HepG2 (cell line): ENCODE data around the gene ATG9A. TPM values are rescaled to one million over a fixed set of nuclear protein-coding genes. Genes with fewer than 3 reads are reported as not detected.

Experiments used
- CBX2 ChIP-seq, 2 experiments: fragments of 200-600 bp in 1 of 2; sonication (generic); formaldehyde crosslinking in 1 of 2; IDR thresholded peaks; 2 replicates each; pipeline versions ENCODE4 v1.7.0 to v1.8.1; 2018 to 2022; ENCODE audit warnings: low read depth in 2 of 2, low read length in 1 of 2, mild to moderate bottlenecking in 1 of 2, missing genetic modification reagents in 1 of 2
- DBP ChIP-seq: sonication (generic); formaldehyde crosslinking; IDR thresholded peaks from 2 replicates; pipeline ENCODE4 v1.4.0; 2020; ENCODE audit warnings: missing genetic modification reagents; ENCODE audit errors: not compliant biosample characterization
- ETV6 ChIP-seq: sonication (generic); formaldehyde crosslinking; conservative IDR thresholded peaks from 2 replicates; pipeline ENCODE4 v1.4.0; 2020; ENCODE audit warnings: missing genetic modification reagents
- FOSL2 ChIP-seq: sonication (generic); formaldehyde crosslinking; IDR thresholded peaks from 2 replicates; pipeline ENCODE4 v1.4.0; 2020; ENCODE audit warnings: missing genetic modification reagents
- FOXP4 ChIP-seq: sonication (generic); formaldehyde crosslinking; IDR thresholded peaks from 2 replicates; pipeline ENCODE4 v1.4.0; 2020; ENCODE audit warnings: missing genetic modification reagents
- GATAD2A ChIP-seq: IDR thresholded peaks from 2 replicates; pipeline ENCODE4 v1.6.1; 2016
- IRF1 ChIP-seq: sonication (generic); formaldehyde crosslinking; IDR thresholded peaks from 2 replicates; pipeline ENCODE4 v1.4.0; 2020; ENCODE audit warnings: low read depth, mild to moderate bottlenecking, missing genetic modification reagents
- MEIS1 ChIP-seq: sonication (generic); formaldehyde crosslinking; IDR thresholded peaks from 2 replicates; pipeline ENCODE4 v1.9.0; 2021; ENCODE audit warnings: mild to moderate bottlenecking, missing genetic modification reagents, moderate library complexity, borderline replicate concordance
- PHF5A ChIP-seq: IDR thresholded peaks from one replicate; pipeline ENCODE4 v1.6.1; 2018; ENCODE audit warnings: low read depth, missing genetic modification reagents; ENCODE audit not compliant: unreplicated experiment
- SMAD1 ChIP-seq: sonication (generic); formaldehyde crosslinking; IDR thresholded peaks from 2 replicates; pipeline ENCODE4 v1.4.0; 2020; ENCODE audit warnings: missing genetic modification reagents, low read depth, mild to moderate bottlenecking, borderline replicate concordance
- TFE3 ChIP-seq: IDR thresholded peaks from 2 replicates; pipeline ENCODE4 v1.6.1; 2016
- ZNF292 ChIP-seq: sonication (generic); formaldehyde crosslinking; IDR thresholded peaks from 2 replicates; pipeline ENCODE4 v1.8.1; 2022; ENCODE audit warnings: mild to moderate bottlenecking, low read depth, missing genetic modification reagents, borderline replicate concordance
- ZNF460 ChIP-seq: sonication (generic); formaldehyde crosslinking; IDR thresholded peaks from 2 replicates; pipeline ENCODE4 v1.5.1; 2020; ENCODE audit warnings: missing genetic modification reagents, mild to moderate bottlenecking, borderline replicate concordance
- ZNF513 ChIP-seq: sonication (generic); formaldehyde crosslinking; conservative IDR thresholded peaks from 2 replicates; pipeline ENCODE4 v1.5.0; 2020; ENCODE audit warnings: missing genetic modification reagents
- ZNF567 ChIP-seq: sonication (generic); formaldehyde crosslinking; IDR thresholded peaks from 2 replicates; pipeline ENCODE4 v1.8.1; 2023; ENCODE audit warnings: mild to moderate bottlenecking, missing genetic modification reagents, borderline replicate concordance
- ZNF614 ChIP-seq: IDR thresholded peaks from 2 replicates; pipeline ENCODE4 v1.6.1; 2018; ENCODE audit warnings: missing biosample characterization, missing genetic modification reagents, inconsistent platforms, borderline replicate concordance
- ZNF672 ChIP-seq: sonication (generic); formaldehyde crosslinking; IDR thresholded peaks from 2 replicates; pipeline ENCODE4 v1.8.1; 2022; ENCODE audit warnings: missing genetic modification reagents
- ZNF678 ChIP-seq: sonication (generic); formaldehyde crosslinking; IDR thresholded peaks from 2 replicates; pipeline ENCODE4 v1.4.0; 2020; ENCODE audit warnings: mild to moderate bottlenecking, missing genetic modification reagents
- ZNF784 ChIP-seq: sonication (generic); formaldehyde crosslinking; IDR thresholded peaks from 2 replicates; pipeline ENCODE4 v1.5.1; 2020; ENCODE audit warnings: missing genetic modification reagents, mild to moderate bottlenecking, borderline replicate concordance
- ZNF83 ChIP-seq: sonication (generic); formaldehyde crosslinking; IDR thresholded peaks from 2 replicates; pipeline ENCODE4 v1.4.0; 2020; ENCODE audit warnings: missing genetic modification reagents, mild to moderate bottlenecking, borderline replicate concordance
- polyA plus RNA-seq, 8 experiments: library from polyadenylated mRNA; depleted of rRNA in 3 of 8; stranded (reverse) in 7 of 8; unstranded in 1 of 8; fragments of >200 nt; fragmentation: Illumina TruSeq in 4 of 8; extraction: Trizol in 4 of 8; gene quantifications; 2 replicates each; pipeline versions ENCODE4 v1.2.1 to v1.2.3, GENCODE V29; 2011 to 2016; ENCODE audit warnings: low read depth in 4 of 8, missing spikeins in 1 of 8, mixed read lengths in 1 of 8; ENCODE audit not compliant: insufficient read depth in 1 of 8
- total RNA-seq, 5 experiments: library from RNA; depleted of rRNA; stranded (reverse); fragments of >200 nt; fragmentation: Illumina TruSeq; extraction: Trizol; gene quantifications; 2 replicates each; pipeline ENCODE4 v1.2.3, GENCODE V29; 2016; ENCODE audit warnings: low read depth in 1 of 5

The ATG9A gene
- total and polyA plus RNA-seq, 2 of the 13 experiments (the other 11 are each of a cell fraction or from before 2014, with no cell fraction given) = 35.0 to 131 TPM

GRCh38 chr2:219229305-219230058 lies at the start of gene ATG9A, which contains the start of gene ANKZF1 (continued):
- TF ChIP-seq GATAD2A (CRISPR knock-in tag) = peak; percentile 55
- TF ChIP-seq FOSL2 (CRISPR knock-in tag) = peak; percentile 64
- peak; percentile 96; the same call in 1 of the 2 replicates for TF ChIP-seq ZNF784
- no peak for TF ChIP-seq IRF1 (CRISPR knock-in tag)
- peak; percentile 57 for TF ChIP-seq PHF5A (CRISPR knock-in tag)
- TF ChIP-seq ZNF567 = 0 out of 2 replicates have a peak, but pooled peaks have one; percentile 1
- no peak for TF ChIP-seq CBX2 (IDR thresholded peaks at IDR 0.05; ENCODE audit: low read depth, low read length)
- no peak for TF ChIP-seq CBX2 (CRISPR knock-in tag; IDR thresholded peaks at IDR 0.05; ENCODE audit: low read depth)
- no peak for TF ChIP-seq DBP
- TF ChIP-seq ZNF292 (CRISPR knock-in tag) = no peak
- 0 out of 2 replicates have a peak, but pooled peaks have one; percentile 13 for TF ChIP-seq TFE3
- 0 out of 2 replicates have a peak, but pooled peaks have one; percentile 8 for TF ChIP-seq MEIS1 (CRISPR knock-in tag)
- TF ChIP-seq SMAD1 (CRISPR knock-in tag) = no peak; the same call in 1 of the 2 replicates
- peak; percentile 26; the same call in 1 of the 2 replicates for TF ChIP-seq ETV6 (CRISPR knock-in tag)
- TF ChIP-seq ZNF460 (CRISPR knock-in tag) = no peak
- no peak for TF ChIP-seq ZNF672 (CRISPR knock-in tag)
- peak; percentile 43; the same call in 1 of the 2 replicates for TF ChIP-seq ZNF614 (CRISPR knock-in tag)
- TF ChIP-seq ZNF513 (CRISPR knock-in tag) = no peak
- TF ChIP-seq ZNF678 (CRISPR knock-in tag) = no peak
- TF ChIP-seq FOXP4 (CRISPR knock-in tag) = peak; percentile 82; the same call in 1 of the 2 replicates
- no peak for TF ChIP-seq ZNF83 (CRISPR knock-in tag)
